ENCODE measurements around the gene PTBP1.

The PTBP1 gene

GRCh38 chr19:772730-773436, 24.4 kb upstream of the PTBP1 start:
- TF ChIP-seq, protein P1, sequence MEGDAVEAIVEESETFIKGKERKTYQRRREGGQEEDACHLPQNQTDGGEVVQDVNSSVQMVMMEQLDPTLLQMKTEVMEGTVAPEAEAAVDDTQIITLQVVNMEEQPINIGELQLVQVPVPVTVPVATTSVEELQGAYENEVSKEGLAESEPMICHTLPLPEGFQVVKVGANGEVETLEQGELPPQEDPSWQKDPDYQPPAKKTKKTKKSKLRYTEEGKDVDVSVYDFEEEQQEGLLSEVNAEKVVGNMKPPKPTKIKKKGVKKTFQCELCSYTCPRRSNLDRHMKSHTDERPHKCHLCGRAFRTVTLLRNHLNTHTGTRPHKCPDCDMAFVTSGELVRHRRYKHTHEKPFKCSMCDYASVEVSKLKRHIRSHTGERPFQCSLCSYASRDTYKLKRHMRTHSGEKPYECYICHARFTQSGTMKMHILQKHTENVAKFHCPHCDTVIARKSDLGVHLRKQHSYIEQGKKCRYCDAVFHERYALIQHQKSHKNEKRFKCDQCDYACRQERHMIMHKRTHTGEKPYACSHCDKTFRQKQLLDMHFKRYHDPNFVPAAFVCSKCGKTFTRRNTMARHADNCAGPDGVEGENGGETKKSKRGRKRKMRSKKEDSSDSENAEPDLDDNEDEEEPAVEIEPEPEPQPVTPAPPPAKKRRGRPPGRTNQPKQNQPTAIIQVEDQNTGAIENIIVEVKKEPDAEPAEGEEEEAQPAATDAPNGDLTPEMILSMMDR (conservative IDR thresholded peaks at IDR 0.05; ENCODE audit: low read depth, low read length) = no peak
- H3K4me3 ChIP-seq (ENCODE audit: low read length) = no peak overlapping the region
- no peak for DNase-seq (ENCODE audit: low read depth)

DNA sequence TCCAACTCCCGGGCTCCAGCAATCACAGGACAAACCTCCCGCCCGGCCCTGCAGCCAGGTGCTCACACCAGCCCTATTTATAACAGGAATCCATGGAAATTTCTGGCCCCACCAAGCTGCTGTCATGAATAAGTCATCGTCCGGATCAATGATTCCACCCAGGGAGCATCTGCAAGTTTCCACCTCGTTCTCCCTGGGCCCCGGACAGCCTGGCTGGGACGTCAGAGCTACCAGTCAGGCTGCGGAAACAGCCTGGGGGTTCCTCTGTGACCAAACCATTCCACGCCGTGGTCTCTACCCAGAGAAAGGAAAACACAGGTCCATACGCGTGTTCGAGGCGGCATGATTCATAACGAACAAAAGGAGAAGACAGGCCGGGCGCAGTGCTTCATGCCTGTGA, 20.7 kb upstream of the PTBP1 start:
- TF ChIP-seq, protein P1 (conservative IDR thresholded peaks at IDR 0.05; ENCODE audit: low read depth, low read length) = no peak
- no peak for DNase-seq (ENCODE audit: low read depth)
- H3K4me3 ChIP-seq (ENCODE audit: low read length) = no peak overlapping the region

- peak; percentile 72 for DNase-seq (ENCODE audit: low read depth)
- no peak overlapping the region for H3K4me3 ChIP-seq (ENCODE audit: low read length)
- TF ChIP-seq, protein P1 (conservative IDR thresholded peaks at IDR 0.05; ENCODE audit: low read depth, low read length) = no peak
These were observed 18.2 kb upstream of the PTBP1 start for GRCh38 chr19:778910-779653.

DNA sequence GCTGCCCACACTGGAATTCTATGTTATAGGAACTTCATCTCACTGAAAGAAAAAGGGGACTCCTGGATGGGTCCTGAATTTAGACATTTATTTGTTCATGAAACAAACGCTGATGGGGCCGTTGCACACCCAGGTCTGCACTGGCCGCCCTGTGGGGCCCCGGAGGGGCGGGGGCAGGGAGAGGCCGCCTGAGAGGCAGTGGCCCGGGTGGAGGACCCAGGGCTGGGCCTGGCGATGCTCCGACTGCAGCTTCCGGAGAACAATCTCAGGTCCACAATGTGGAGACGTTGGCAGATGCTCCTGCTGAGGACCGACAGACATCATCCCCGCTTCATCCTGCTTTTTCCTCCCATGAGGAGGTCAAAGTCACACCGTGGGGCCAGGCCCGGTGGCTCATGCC, 16.3 kb upstream of the PTBP1 start:
- H3K4me3 ChIP-seq (ENCODE audit: low read length) = no peak overlapping the region
- DNase-seq (ENCODE audit: low read depth) = no peak
- TF ChIP-seq, protein P1 (conservative IDR thresholded peaks at IDR 0.05; ENCODE audit: low read depth, low read length) = no peak

GRCh38 chr19:781800-782184, 15.5 kb upstream of the PTBP1 start:
- H3K4me3 ChIP-seq (ENCODE audit: low read length) = no peak overlapping the region
- no peak for DNase-seq (ENCODE audit: low read depth)
- TF ChIP-seq, protein P1 (conservative IDR thresholded peaks at IDR 0.05; ENCODE audit: low read depth, low read length) = no peak

GRCh38 chr19:782185-782877, 14.9 kb upstream of the PTBP1 start:
- peak; percentile 72 for DNase-seq (ENCODE audit: low read depth)
- TF ChIP-seq, protein P1 (conservative IDR thresholded peaks at IDR 0.05; ENCODE audit: low read depth, low read length) = no peak
- peak overlapping the region; percentile 49 for H3K4me3 ChIP-seq (ENCODE audit: low read length)
